ENCODE results near the gene GRID1.
"Not testable (repeated sequence)": the region's sequence is repeated elsewhere in the genome, so short reads cannot be mapped to it uniquely, and the experiment has no call there.

The GRID1 gene

DNA sequence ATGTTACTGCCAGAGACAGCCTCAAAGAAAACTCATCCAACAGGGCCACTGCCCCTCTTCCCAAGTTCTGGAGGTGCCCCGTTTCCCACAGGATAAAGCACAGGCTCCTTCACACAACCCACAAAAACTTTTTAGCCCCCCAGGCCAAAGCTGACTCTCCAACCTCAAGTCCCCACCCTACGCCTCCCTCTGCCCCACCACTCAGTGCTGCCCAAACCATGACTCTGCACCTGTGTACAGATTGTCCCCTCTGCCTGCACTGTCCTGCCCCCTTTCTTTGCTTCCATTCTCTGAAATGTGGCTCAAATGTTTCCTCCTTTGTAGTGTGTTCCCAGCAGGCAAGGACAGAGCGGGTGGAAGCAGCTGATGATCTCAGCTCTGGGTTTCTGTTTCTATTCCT lies 284.0 kb downstream of the GRID1 start:
- no peak for DNase-seq (ENCODE audit: low read depth)

DNA sequence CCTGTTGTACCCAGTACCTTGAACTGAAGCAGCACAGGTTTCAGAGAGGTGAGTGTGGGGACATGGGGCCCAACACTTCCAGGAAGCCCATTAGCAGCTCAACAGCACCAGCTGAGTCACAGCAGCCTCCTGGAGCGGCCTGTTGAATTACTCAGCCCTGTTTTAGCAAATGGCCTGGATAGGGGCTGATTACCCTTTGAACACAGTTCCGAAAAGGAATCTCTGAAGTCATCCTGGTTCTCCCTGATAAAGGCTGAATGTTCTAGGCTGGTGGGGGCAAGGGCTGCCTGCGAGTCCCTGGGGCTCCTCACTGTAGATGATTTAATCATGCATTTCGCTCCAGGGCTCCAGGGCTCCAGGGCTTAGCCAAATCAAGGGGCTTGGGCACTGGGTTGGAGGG lies 287.5 kb downstream of the GRID1 start:
- no peak for DNase-seq (ENCODE audit: low read depth)

DNA sequence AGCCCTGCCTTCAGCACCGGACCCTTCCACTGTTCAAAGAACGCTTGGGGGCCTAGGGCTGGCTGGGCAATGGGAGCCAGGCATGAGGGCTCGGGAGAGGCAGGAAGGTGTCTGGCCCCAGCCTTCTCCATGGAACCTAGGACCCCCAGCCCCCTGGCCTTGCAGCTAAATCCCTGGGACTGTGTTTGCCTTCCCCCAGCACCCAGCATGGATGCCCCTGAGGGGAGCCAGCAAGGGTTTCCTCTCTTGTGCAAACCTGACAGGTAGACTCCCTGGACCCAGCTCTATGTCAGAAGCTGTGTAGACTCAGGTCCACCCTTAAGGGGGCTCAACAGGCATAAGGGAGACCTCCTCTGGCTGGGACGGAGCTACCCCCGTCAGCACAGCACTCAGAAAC lies 288.0 kb downstream of the GRID1 start:
- DNase-seq (ENCODE audit: low read depth), result no peak

DNA sequence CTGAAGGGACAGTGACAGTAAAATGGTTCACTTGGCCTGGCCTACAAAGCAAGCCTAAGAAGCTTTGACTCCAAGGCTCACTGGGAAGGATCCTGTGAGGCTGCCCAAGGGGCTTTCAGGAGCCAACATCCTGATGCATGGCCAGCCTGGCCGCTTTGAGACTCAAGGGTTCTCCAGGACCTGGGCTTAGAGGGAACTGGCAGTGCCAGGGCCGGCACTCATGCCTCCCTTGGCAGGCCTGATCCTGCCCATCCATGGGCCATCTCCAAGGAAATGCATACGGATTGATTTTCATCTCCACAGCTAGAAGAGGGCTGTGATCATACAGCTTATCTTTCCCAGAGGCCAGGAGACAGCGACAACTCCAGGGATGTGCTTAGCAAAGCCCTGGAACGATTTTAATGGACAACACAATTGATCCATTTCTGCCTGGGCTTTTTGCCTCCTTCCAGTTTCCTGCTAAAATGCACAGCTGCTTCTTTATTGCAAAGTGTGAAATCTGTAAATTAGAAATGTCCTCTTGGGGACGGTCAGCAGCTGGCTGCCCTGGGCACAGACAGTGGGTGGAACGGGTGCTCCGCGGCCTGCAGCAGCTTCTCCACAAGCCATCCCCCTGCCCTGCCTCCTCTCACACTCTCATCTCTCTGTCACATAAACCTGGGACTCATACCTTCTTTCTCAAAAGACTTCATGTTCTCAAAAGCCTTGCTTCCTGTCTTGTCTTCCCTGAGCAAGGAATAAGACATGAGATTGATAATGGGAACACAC lies 288.5 kb downstream of the GRID1 start:
- DNase-seq (ENCODE audit: low read depth), result no peak

DNA sequence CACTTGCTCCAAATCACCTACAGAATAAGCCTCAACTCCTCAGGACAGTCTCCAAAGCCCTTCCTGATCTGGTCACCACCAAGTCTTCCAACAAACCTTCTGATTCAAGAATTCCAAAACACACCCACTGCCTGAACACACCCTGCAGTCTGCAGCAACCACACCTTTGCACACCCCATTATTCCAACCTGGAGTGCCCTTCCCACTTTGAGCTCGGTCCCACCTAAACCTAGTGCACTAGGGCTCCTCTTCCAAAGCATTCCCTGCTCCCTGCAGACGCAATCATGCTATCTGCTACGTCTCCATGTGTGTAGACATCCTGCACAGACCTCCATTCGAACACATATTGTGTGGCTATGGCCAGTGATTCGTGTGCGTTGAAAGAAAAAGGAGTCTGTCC lies 289.3 kb downstream of the GRID1 start:
- DNase-seq (ENCODE audit: low read depth), result no peak

DNA sequence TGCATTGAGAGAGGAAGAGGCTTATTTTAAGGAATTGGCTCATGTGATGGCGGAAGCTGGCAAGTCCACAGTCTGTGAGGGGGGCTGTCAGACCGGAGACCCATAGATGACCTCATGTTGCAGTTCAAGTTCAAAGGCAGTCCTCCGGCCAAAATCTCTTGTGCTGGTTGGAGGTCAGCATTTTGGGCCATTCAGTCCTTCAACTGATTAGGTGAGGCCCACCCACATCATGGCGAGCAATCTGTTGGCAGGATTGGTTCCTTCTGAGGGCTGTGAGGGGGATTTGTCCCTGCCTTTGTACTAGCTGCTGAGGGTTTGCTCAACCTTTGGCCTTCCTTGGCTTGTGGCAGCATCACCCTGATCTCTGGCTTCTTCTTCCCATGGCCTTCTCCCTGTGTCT lies 290.1 kb downstream of the GRID1 start:
- DNase-seq (ENCODE audit: low read depth), result not testable (repeated sequence)

DNA sequence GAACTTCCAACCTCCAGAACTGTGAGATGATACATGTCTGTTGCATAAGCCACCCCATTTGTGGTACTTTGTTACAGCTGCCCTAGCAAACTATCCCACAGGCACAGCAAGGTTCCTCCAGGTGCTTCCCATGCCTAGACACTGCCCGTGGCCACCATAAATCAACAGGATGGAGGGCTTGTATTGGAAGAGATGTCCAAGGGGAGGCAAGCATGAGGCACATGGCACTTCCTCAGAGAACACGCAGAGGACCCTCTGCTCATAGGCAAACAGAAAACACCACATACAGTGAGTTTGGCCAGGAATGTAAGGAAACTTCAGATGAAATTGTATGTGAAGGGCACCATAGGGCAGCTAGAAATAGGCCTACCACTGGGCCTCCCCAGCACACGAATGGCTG lies 291.1 kb downstream of the GRID1 start:
- no peak for DNase-seq (ENCODE audit: low read depth)

DNA sequence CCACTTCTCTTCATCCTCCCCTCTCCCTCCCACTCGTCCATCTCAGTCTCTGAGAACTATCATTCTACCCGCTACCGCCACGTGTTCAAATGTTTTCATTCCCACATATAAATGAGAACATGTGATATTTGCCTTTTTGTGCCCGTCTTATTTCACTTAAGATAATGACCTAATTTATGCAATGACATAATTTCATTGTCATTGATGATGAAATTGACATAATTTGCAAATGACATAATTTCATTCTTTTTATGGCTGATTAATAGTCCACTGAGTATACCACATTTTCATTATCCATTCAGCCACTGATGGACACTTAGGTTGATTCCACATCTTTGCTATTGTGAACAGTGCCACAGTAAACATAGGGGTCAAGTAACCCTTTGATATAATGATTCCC lies 292.3 kb downstream of the GRID1 start:
- no peak for DNase-seq (ENCODE audit: low read depth)

DNA sequence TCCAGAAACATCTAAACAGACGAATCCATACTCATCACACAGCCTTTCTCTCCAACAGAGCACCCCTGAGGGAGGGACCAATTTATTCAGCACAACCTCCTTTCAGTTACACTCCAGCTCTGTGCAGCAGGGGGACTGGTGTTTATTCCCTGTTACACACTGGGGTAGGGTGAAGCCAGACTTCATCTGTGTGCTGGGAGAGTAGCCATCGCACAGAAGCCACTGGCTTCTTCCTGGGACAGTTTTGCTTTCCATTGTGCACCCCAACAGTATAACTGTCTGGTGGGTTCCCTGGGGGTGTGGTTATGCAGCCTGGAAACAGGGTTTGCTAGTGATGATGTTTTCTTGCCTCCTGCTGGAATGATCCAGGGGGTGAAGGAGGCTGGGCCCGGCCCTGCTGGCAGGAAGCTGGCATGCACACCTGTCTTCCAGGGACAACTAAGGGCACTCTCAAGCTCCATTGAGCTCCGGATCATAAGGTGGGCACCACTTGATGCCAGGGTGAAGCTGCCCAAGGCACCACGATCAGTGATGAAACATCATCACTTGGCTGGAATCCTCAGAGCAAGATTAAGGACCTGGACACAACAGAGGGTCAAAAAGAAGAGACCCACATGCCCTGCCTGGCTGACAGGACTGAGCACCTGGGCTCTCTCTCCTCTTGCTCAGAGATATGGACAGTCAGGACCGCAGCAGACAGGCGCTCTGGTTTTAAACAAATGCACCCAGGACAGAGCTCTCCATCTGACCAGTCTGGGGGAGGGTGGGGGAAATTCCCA lies 293.2 kb downstream of the GRID1 start:
- DNase-seq (ENCODE audit: low read depth), result no peak

DNA sequence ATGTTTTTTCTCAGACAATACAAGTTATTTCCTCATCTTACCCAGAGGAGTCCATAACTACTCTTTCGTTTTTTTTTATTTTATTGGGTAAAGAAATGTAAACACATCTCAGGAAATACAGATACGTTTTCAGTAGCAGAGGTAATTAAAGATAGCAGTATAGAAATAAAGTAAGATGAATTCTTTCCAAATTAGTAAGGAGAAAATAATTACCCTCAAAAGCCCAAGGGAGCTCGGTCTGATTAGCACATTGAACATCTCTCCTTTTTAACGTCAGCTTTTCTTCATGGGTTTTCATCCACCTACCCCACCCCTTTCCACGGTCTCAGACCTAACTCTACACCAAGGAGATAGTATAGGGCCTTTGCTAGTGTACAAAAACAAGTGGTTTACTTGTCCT lies 294.2 kb downstream of the GRID1 start:
- no peak for DNase-seq (ENCODE audit: low read depth)

DNA sequence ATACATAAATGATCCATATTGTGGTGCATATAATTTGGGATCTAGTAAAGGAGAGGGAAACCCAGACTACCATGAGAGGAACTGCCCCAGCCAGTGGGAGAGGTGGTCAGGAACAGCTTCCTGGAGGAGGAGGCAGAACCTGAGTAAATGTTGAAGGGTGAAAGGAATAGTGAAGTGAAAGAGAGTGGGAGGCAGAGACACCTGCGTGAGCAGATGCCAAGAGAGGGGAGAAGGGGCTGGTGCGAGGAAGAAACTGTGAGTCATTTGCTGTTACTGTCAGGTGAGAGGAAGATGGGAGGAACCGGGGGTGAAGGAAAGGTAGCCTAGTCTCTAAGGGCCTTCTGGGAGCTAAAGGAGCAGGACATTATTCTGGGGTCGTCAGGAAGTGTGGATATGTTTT lies 294.8 kb downstream of the GRID1 start:
- DNase-seq (ENCODE audit: low read depth), result no peak

DNA sequence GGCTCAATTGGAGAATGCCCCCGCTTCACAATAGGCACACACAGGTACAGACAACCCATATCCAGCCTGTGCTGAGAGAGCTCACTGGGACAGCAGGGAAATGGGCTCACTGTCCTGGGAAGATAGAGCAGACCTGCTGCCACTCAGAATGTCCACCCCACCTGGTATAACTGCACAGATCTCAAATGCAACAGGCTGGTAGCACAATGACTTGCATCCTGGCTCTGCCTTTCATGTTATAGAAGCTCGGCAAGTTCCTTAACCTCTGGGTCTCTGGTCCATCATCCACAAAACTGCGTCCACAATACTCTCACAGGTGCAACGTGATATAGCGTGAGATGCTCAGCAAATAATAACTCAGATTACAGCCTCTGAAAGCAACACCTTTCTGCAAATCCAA lies 295.4 kb downstream of the GRID1 start:
- DNase-seq (ENCODE audit: low read depth), result no peak

DNA sequence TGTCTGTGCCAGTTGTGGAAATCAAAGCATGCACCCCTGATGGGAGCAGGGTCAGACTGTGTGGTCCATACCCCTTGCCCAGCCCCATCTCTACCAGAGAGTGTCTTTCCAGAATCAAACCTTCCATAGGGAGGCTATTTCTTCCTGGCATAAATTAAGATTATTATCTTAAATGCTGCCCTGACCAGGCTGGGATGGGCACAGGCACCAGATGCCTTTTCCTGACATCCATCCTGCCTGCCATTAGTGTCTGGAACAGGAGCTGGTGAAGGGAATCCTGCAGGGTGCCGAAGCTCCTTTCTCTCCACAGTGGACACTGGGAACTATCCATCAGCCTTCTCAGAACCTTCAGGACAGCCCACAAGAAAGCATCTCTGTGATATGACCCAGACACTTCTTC lies 296.3 kb downstream of the GRID1 start:
- DNase-seq (ENCODE audit: low read depth), result no peak

DNA sequence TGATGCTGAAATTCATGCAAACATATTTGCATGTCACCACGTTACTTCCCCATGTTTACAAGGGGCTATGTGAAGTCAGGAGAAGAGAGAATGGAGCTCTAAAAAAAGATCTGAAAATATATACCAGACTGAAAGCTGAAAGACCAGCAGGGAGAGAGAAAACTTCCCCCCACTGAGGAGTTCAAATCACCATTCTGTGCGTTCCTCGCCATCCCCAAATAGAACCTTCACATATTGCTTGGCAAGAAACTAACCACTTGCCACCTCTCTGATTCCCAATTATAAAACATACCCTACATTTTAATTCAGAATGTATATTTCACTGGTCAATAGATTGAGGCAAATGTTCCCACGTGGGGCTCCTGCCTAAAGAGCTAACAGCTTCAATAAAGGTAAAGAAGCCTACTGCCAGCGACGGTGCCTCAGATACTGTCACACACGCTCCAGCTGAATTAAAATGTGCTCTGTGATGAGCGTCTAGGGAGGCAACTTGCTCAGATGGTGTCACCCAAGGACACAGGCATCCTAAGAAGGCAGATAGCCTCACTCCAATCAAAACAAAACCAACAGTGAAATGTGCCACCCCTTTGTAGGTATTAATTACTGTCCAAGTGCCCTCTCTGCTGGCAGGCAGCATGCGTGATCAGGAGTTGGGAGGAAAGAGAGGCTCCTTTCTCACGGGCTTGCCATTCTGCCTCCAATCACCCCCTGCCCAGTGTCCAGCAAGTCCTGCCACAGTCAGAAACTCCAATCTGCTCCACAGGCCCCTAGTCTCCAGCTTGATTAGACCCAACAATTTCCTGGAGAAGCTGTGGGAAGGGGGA lies 298.2 kb downstream of the GRID1 start:
- DNase-seq (ENCODE audit: low read depth), result no peak

DNA sequence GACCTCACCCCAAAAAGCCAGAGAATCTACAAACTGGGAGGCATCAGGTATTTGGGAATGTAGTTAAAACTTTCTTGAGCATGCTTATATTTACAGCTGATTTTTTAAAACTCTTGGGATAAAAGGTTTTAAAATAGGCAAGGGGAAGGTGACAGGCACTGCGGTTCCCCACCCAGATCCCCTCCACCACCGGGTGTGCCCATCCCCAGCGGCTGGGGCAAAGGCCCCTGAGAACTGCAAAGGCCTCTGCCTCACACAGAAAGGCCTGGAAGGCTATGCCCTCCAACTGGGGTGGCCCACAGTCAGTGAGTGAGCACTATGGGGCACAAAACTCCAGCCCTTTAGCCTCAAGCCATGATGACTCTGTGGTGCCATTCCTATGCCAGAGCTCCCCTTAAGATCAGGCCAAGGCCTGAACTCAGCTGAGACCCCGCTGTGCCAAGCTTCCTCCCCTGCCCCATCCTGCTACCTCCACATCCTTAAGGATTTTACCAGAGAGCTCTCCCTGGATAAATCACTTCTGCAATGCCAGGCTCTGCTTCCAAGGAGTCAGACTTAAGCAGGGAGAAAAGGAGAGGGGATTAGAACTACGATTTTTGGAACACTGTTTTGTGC lies 299.1 kb downstream of the GRID1 start:
- no peak for DNase-seq (ENCODE audit: low read depth)

DNA sequence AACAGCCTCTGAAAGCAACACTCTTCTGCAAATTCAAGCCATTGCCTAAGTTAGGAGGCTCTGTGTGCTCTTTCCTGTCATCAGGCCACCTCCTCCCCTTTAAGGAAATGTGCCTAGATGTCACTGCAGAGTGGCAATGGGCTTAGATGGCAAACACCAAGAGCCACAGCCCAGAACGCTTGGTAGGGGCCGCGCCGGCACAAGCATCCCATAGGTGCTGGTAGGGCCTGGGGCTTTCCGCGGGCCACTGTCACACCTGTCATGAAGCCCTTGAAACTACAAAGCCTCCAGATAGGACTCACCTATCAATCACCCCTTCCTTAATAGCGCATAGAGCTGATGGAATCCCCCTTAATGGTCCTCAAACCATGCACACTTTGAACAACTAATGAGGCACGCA lies 299.9 kb downstream of the GRID1 start:
- no peak for DNase-seq (ENCODE audit: low read depth)

DNA sequence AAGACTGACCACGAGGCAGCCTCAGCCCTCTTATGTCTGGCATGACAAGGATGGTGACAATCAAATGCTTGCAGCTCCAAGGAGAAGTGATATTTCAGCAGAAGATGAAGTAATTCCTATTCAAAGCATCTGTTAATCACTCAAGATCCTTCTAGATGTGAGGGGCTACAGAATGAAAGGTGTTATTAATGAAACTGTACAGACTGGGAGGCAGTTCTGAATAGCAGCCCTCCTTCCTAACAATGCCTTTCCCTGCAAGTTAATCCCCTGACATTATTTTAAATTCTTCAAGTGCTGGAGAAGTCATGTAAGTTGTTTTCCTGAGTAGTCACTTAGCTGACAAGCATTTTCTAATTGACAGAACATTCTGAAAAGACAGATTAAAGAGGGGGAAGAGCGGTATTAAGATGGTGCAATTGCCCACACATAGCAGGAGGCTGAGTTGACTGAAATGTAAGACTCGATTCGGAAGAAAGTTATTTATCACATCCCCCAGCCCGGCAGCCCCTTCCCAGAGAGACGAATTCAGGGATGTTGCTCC lies 300.8 kb downstream of the GRID1 start:
- no peak for DNase-seq (ENCODE audit: low read depth)

DNA sequence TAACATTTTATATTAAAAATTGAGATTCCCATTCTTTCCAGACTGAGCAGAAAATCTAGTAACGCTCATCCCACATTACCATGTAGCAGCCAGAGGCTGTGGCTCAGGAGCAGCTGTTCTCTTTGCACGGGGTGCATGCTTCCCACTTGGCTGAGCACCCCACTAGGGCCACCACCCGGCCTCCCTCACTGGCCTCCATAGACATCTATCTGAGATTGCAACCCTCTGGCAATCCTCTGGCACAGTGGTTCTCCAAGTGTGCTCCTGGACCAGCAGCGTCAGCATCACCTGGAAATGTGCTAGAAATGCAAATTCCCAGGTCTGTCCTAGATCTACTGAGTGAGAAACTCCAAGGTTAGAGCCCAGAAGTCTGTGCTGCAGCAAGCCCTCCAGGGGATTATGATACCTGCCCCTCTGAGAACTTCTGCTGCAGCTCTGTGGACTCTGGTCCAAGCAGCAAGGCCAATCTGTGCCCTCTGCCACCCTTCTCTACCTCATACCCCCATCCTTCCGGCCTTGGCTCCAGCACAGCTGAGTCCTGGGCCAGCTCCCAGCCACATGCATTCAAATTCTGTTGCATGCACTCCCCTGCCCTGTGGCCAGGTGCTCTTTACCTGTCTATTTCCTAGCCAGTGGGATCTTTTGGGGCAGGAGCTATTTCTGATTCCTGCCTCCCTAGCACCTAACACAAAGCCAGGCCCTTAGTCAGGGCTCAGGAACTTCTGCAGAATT lies 301.5 kb downstream of the GRID1 start:
- no peak for DNase-seq (ENCODE audit: low read depth)

DNA sequence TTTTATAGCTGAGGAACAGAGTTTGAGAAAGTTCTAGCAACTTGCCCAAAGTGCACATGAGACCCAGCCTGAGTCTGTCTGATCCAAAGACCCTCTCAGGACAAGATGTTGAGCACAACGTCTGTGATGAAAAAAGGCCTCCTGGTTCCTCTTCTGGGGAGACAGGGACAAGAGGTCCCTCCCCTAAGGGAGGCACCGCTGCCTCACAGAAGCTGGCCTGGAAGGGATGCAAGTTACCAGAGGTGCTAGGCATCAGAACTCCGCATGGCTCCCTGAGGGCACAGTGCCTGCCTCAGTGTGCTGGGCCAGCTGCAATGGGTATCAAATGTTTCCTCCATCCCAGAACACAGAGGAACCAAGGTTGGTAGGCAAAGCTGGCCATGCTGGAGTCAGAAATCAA lies 302.4 kb downstream of the GRID1 start:
- DNase-seq (ENCODE audit: low read depth), result no peak

DNA sequence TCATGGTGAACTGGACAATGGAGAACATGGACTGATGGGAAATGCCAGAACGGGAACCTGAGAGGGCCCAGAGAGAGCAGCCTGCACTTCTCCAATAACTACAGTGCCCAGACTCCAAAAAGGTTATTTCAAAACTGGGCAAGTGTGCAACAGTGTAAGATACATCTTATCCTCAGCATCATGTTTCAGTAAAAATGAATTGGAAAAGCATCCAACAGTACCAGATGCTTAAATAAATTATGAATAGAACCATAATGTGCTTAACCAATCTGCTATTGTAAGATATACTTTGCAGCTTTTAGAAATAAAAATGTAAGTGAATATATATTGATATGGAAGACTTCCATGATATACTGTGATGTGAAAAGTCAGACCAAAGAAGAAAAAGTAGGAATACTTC lies 303.3 kb downstream of the GRID1 start:
- DNase-seq (ENCODE audit: low read depth), result no peak

DNA sequence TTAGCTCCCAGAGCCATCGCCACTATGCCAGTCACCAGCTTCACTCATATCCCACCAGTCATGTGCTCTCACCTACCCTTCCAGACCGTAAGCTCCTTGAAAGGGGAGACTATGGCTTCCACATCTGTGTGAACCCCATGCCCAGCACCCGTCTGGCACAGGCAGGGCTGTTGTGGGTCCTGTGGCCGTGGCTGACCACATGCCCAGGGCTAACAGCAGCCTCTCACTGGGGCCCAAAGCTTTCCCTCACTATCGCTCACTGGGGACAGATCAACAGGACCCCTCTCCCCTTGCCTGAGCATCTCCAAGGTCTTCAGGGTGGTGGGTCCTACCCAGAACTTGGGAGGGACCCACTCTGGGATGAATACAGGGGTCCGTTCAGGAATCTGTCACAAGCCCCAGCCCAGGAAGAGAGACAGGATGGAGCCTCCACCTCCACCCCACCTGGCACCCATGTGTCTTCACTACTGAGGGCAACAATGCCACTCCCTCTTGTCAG lies 303.9 kb downstream of the GRID1 start:
- no peak for DNase-seq (ENCODE audit: low read depth)

Data from T follicular helper cell (primary cell).